Endothelial cell of umbilical vein (primary cell): Measurements from ENCODE around the gene OCLN. TPM values are rescaled to one million over a fixed set of nuclear protein-coding genes. Genes with fewer than 3 reads are reported as not detected.

Source experiments
- BruUV-seq: library from RNA; stranded (reverse); fragments of 400-500 nt; replicated peaks from 2 replicates; lab custom pipeline; 2021; lab: Mats Ljungman, UMichigan
- CTCF ChIA-PET: fragments of 300-600, 350-600 bp; sonication (Branson Sonifier 250); formaldehyde crosslinking; loops from one replicate; lab custom pipeline; 2021; ENCODE audit warnings: antibody characterized with exemption, inconsistent platforms; lab: Charles Lee
- POLR2A ChIA-PET: fragments of 300-600, 350-600 bp; sonication (Branson Sonifier 250); formaldehyde crosslinking; loops from one replicate; lab custom pipeline; 2021; ENCODE audit warnings: antibody characterized with exemption, inconsistent platforms; lab: Charles Lee
- DNase-seq: peaks from one replicate; pipeline ENCODE4 v3.0.0-alpha.2; 2011; ENCODE audit warnings: low read depth, low spot score
- FAIRE-seq: peaks from 2 replicates; lab custom pipeline; 2011; peaks lifted over from hg19 to GRCh38; lab: Jason Lieb, UNC
- H2AFZ ChIP-seq: 2 replicates; pipeline ENCODE4 v1.6.0; 2012; ENCODE audit warnings: low read depth, low read length, control low read depth, inconsistent platforms
- H3K27ac ChIP-seq: 2 replicates; pipeline ENCODE4 v1.5.1; 2011; ENCODE audit warnings: low read depth, mild to moderate bottlenecking, control low read depth, low read length, moderate library complexity; ENCODE audit not compliant: insufficient read depth
- H3K27me3 ChIP-seq, 2 experiments: 2 replicates each; pipeline versions ENCODE4 v1.6.0 to v1.6.1; 2011; ENCODE audit warnings: low read length in 2 of 2, mixed read lengths in 1 of 2; ENCODE audit not compliant: control insufficient read depth in 2 of 2, insufficient read depth in 2 of 2
- H3K36me3 ChIP-seq, 2 experiments: 2 replicates in 1 of 2; 3 replicates in 1 of 2; pipeline ENCODE4 v1.5.1; 2011; ENCODE audit warnings: low read length in 2 of 2, mild to moderate bottlenecking in 1 of 2, moderate library complexity in 1 of 2; ENCODE audit not compliant: control insufficient read depth in 2 of 2, insufficient read depth in 2 of 2; ENCODE audit errors: extremely low read depth in 1 of 2
- H3K4me1 ChIP-seq: 3 replicates; pipeline ENCODE4 v1.5.1; 2011; ENCODE audit warnings: mild to moderate bottlenecking, low read length; ENCODE audit not compliant: control insufficient read depth, insufficient read depth; ENCODE audit errors: extremely low read depth
- H3K4me2 ChIP-seq: 2 replicates; pipeline ENCODE4 v1.6.1; 2011; ENCODE audit warnings: low read length, control low read depth, mixed read lengths; ENCODE audit not compliant: insufficient read depth
- H3K4me3 ChIP-seq, 3 experiments: fragments of 200-600 bp in 1 of 3; sonication (generic), shearing (Covaris generic) in 1 of 3; replicated peaks in 1 of 3; 2 replicates each; pipeline ENCODE4 v1.5.1; 2011 to 2016; ENCODE audit warnings: control low read depth in 3 of 3, low read length in 3 of 3, mild to moderate bottlenecking in 2 of 3, inconsistent platforms in 1 of 3, low read depth in 1 of 3, moderate library complexity in 1 of 3; ENCODE audit not compliant: insufficient read depth in 1 of 3
- H3K79me2 ChIP-seq: 2 replicates; pipeline ENCODE4 v1.6.0; 2012; ENCODE audit warnings: low read length, inconsistent platforms; ENCODE audit not compliant: control insufficient read depth, insufficient read depth
- H3K9ac ChIP-seq: replicated peaks from 2 replicates; pipeline ENCODE3; 2011; ENCODE audit warnings: low read length, control low read depth; ENCODE audit not compliant: insufficient read depth; ENCODE audit errors: extremely low read depth
- H3K9me1 ChIP-seq: replicated peaks from 3 replicates; pipeline ENCODE4 v1.6.0; 2011; ENCODE audit warnings: mild to moderate bottlenecking, low read length; ENCODE audit not compliant: control insufficient read depth, insufficient read depth; ENCODE audit errors: extremely low read depth
- H3K9me3 ChIP-seq: replicated peaks from 2 replicates; pipeline ENCODE4 v1.5.1; 2012; ENCODE audit warnings: low read length, inconsistent platforms; ENCODE audit not compliant: control insufficient read depth, insufficient read depth
- H4K20me1 ChIP-seq: replicated peaks from 2 replicates; pipeline ENCODE3; 2011; ENCODE audit warnings: mild to moderate bottlenecking, low read length; ENCODE audit not compliant: control insufficient read depth, insufficient read depth; ENCODE audit errors: extremely low read depth
- EZH2 ChIP-seq: IDR thresholded peaks from 2 replicates; pipeline ENCODE4 v1.6.1; 2012; ENCODE audit warnings: borderline replicate concordance, low read depth, mild to moderate bottlenecking, moderate library complexity, low read length, inconsistent platforms; ENCODE audit not compliant: severe bottlenecking
- FOS ChIP-seq: IDR thresholded peaks from 2 replicates; pipeline ENCODE4 v1.6.1; 2011; ENCODE audit warnings: mild to moderate bottlenecking, low read length, moderate library complexity, borderline replicate concordance; ENCODE audit not compliant: insufficient read depth
- GATA2 ChIP-seq: IDR thresholded peaks from 2 replicates; pipeline ENCODE4 v1.7.0; 2011; ENCODE audit warnings: low read depth, mild to moderate bottlenecking, moderate library complexity, mixed read lengths, low read length; ENCODE audit not compliant: insufficient read length, insufficient read depth
- JUN ChIP-seq: IDR thresholded peaks from 2 replicates; pipeline ENCODE4 v1.6.1; 2011; ENCODE audit warnings: borderline replicate concordance, low read depth; ENCODE audit not compliant: insufficient read length, insufficient read depth
- MYC ChIP-seq: IDR thresholded peaks from one replicate; pipeline ENCODE4 v1.6.1; 2011; ENCODE audit warnings: mild to moderate bottlenecking, low read depth, low read length
- POLR2A ChIP-seq: IDR thresholded peaks from 2 replicates; pipeline ENCODE4 v1.6.1; 2012; ENCODE audit warnings: low read depth, mild to moderate bottlenecking, control low read depth, low read length
- POLR2AphosphoS5 ChIP-seq: IDR thresholded peaks from 2 replicates; pipeline ENCODE4 v1.6.1; 2012; ENCODE audit warnings: low read depth, mild to moderate bottlenecking, control low read depth, low read length, moderate library complexity; ENCODE audit not compliant: insufficient read depth
- dilution Hi-C: fragments of 300-500 bp; cut with MboI; formaldehyde crosslinking; loops from one replicate; pipeline ENCODE4 v1.15.0; 2019; ENCODE audit warnings: low sequenced_read_pairs; ENCODE audit not compliant: extremely low pct_ligation_motif_present
- intact Hi-C: fragments of 100-400 bp; cut with micrococcal nuclease; formaldehyde crosslinking; loops from one replicate; pipeline ENCODE4 v1.10.0; 2022
- polyA plus RNA-seq, 4 experiments: library from polyadenylated mRNA; depleted of rRNA in 3 of 4; stranded (reverse) in 3 of 4; unstranded in 1 of 4; fragments of >200 nt; gene quantifications; 2 replicates each; pipeline versions ENCODE4 v1.2.1 to v1.2.3, GENCODE V29; 2011 to 2012; ENCODE audit warnings: missing spikeins in 1 of 4
- total RNA-seq: library from RNA; stranded (reverse); gene quantifications from 2 replicates; pipeline ENCODE4 v1.2.3, GENCODE V29; 2021
- TF ChIP-seq, protein P1 (sequence below), 2 donors: IDR thresholded peaks; 1 replicate in 1 of 2; 2 replicates in 1 of 2; pipeline ENCODE4 v1.5.1; 2011; ENCODE audit warnings: low read length in 2 of 2, mild to moderate bottlenecking in 2 of 2, moderate library complexity in 2 of 2, control low read depth in 1 of 2, inconsistent platforms in 1 of 2, low read depth in 1 of 2; ENCODE audit not compliant: insufficient read depth in 1 of 2; ENCODE audit errors: extremely low read depth in 1 of 2
- TF ChIP-seq, protein P2 (sequence below): IDR thresholded peaks from 2 replicates; pipeline ENCODE4 v1.6.1; 2011; ENCODE audit not compliant: insufficient read depth, insufficient read length

OCLN gene
- total and polyA plus RNA-seq, 2 donors (not counting 3 experiments of a cell fraction or from before 2014, with no cell fraction given), result 11.2 to 22.3 TPM

DNA sequence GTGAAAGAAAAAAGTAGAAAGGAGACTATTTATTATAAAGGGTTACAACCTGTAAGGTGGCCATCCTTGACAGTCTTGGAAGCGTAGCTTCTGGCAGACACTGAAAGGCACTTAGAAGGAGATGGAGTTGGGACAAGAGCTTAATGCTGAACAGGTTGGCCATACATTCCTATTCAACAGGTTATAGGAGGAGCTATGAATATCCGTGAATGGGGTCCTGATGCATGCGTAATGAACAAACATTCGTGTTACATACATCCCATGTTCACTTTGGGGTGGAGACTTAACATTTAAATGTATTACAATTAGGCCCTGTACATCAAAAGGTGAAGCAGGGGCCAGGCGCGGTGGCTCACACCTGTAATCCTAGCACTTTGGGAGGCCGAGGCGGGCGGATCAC lies 34.1 kb downstream of the OCLN start:
- dilution Hi-C loops (no loop called here), intact Hi-C loops (no loop called here)
- no peaks in the 10 kb centered on the region for H3K9me1 ChIP-seq
- H3K9ac ChIP-seq, result no peak overlapping the region
- ChIA-PET CTCF (no interaction called here), POLR2A (no interaction called here)
- H3K27me3 ChIP-seq, result peaks cover 0 to 5% of the 10 kb centered on the region in 2 experiments
- BruUV-seq, result no TSS peak
- no peak overlapping the region for H3K27ac ChIP-seq
- no peaks in the 10 kb centered on the region for H4K20me1 ChIP-seq
- no peaks in the 10 kb centered on the region for H3K36me3 ChIP-seq
- no peak for FAIRE-seq
- DNase-seq, result no peak
- H3K4me1 ChIP-seq, result peaks cover 4% of the 10 kb centered on the region
- H3K4me2 ChIP-seq, result no peak overlapping the region
- no peaks in the 10 kb centered on the region for H3K79me2 ChIP-seq
- TF ChIP-seq POLR2AphosphoS5 (no peak), FOS (no peak), EZH2 (no peak), MYC (no peak), JUN (no peak), POLR2A (no peak), GATA2 (no peak)
- TF ChIP-seq, protein P1, sequence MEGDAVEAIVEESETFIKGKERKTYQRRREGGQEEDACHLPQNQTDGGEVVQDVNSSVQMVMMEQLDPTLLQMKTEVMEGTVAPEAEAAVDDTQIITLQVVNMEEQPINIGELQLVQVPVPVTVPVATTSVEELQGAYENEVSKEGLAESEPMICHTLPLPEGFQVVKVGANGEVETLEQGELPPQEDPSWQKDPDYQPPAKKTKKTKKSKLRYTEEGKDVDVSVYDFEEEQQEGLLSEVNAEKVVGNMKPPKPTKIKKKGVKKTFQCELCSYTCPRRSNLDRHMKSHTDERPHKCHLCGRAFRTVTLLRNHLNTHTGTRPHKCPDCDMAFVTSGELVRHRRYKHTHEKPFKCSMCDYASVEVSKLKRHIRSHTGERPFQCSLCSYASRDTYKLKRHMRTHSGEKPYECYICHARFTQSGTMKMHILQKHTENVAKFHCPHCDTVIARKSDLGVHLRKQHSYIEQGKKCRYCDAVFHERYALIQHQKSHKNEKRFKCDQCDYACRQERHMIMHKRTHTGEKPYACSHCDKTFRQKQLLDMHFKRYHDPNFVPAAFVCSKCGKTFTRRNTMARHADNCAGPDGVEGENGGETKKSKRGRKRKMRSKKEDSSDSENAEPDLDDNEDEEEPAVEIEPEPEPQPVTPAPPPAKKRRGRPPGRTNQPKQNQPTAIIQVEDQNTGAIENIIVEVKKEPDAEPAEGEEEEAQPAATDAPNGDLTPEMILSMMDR (IDR thresholded peaks at IDR 0.05; ENCODE audit: extremely low read depth in 1 of 2, insufficient read depth in 1 of 2, low read depth in 1 of 2, low read length in 2 of 2), result no peak
- TF ChIP-seq, protein P2, sequence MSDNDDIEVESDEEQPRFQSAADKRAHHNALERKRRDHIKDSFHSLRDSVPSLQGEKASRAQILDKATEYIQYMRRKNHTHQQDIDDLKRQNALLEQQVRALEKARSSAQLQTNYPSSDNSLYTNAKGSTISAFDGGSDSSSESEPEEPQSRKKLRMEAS, result no peak
- H3K9me3 ChIP-seq, result no peaks in the 10 kb centered on the region
- H3K4me3 ChIP-seq, result no peak overlapping the region
- H2AFZ ChIP-seq, result no peak overlapping the region
